HG02852 (cell line): ENCODE measurements around the gene EBF3.

ENCODE experiments used
- ATAC-seq: cut with Tn5 transposase; IDR thresholded peaks from one replicate; pipeline ENCODE4 v1.9.1; 2021; ENCODE audit warnings: mild to moderate bottlenecking, moderate library complexity; ENCODE audit not compliant: unreplicated experiment

Gene EBF3

GRCh38 chr10:129809431-129809830, 154.6 kb downstream of the EBF3 start:
- ATAC-seq = no peak

DNA sequence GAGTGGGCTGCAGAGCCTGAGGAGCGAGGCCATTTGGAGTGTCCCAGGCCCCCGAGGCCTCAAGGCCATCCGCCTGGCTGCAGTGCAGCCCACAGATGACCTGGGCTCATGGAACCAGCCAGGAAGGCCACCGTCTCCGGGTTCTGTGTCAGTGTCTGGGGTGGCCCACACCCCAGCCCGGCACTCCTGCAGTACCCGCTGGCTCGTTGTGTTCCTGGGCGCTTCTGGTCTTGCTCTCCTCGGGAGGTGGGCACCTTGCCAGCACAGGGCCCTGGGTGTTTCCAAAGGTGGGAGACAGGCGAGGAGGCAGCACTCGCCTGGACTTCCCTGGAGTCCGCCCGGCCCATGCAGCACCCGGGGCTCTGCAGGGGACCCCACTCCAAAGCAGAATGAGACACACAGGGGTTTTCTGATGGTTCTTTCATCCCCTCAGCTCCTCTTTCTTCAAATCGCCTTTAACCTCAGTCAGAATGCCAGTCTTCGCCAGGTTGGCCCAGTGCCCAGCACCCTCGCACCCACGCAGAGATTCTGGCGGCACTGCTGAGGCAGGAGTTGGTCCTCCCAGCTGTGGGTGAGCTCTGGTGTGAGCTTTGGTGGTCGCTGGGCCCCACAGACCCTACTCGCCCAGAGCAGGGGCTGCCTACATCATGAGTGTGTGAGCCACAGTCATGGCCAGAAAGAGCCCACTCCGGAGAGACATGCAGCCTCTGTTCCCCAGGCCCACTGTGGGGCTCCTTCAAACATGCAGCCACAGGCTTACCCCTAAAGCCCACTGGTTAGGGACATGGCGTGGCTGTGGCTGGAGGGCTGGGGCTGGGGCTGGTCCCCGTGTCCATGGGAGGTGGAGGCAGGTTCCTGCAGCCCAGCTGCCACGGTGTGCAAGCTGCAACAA, 155.7 kb downstream of the EBF3 start:
- no peak for ATAC-seq

DNA sequence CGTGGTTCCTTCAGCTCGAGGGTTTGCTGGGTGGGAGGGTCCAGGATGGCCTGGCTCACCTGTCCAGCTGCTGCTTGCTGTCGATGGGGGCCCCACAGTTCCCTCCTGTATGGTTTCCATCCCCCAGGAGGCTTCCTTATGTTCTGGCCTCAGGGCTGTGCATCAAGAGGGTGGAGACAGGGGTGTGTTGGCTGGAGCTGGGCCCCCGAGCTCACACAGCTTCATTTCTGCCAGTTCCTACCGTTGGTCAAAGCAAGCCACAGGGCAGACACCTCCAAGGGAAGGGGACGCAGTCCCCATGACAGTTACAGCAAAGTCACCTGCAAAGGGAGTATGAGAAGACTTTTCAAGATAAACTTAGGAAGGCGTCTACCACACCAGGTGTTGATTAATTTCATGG, 156.9 kb downstream of the EBF3 start:
- no peak for ATAC-seq

DNA sequence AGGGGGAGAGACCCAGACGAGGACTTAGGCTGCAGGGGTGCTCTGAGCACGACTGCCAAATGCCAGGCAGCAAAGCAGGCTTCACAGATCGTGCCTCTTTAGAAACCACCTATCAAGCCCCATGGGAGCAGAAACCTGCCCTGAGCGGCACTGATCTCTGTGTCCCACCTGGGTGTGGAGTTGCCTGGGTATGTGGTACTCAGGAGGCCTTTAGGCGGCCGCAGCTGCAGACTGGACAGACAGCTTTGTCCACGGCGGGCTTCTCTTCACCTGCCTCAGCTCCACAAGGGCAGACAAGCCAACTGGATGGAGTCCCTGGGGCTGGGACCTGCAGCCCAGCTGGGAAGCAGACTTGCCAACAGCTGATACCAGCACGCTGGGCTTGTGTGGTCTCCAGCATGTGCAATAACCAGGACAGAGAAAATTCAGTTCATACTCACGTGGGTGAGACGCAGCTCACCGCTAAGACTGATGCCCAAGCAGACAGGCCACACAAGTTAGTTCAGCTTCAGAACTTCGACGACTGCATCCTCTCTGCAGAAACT, 163.2 kb downstream of the EBF3 start:
- ATAC-seq = no peak

DNA sequence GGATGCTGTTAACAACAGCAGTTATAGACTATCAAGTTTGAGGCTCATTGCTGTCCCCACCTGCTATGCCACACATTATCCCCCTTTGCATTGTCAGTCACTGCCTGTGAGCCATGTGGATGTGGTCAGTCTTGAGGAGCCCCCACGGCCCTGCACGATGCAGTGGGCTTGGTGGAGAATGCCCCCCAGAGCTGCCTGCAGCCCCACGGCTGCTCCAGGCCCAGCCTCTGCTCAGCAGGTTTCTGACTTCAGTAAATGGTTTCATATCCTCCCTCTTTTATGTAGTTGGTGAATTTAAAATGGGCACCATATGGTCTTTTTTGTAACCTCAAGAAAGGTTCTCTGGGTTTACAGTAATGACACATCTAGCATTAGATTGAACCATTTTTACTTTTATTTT, 164.1 kb downstream of the EBF3 start:
- ATAC-seq = no peak

- ATAC-seq = no peak
Observed at GRCh38 chr10:129796710-129797420, 167.2 kb downstream of the EBF3 start.

GRCh38 chr10:129793996-129794395, 170.1 kb downstream of the EBF3 start:
- ATAC-seq = no peak

- ATAC-seq = no peak
Observed at GRCh38 chr10:129793479-129793878, 170.6 kb downstream of the EBF3 start.

GRCh38 chr10:129792864-129793263, 171.2 kb downstream of the EBF3 start:
- no peak for ATAC-seq

DNA sequence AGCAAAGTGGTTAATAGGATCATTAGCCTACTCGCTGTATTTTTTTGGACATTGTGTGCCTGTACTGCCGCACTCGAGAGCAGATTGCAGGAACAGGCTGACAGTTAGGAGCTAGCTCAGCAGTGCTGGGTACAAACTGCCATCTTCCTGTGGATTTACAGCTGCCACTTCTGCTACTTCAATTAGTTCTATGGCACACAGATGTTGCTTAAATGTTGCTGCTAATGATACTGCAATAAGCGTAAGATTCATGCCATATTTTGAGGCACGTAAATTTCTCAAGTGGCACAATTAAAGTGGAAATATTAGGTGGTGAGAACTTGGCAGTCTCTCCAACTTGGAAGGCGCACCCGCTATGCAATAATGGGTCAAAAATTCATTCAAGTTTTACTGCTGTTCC, 171.9 kb downstream of the EBF3 start:
- no peak for ATAC-seq

DNA sequence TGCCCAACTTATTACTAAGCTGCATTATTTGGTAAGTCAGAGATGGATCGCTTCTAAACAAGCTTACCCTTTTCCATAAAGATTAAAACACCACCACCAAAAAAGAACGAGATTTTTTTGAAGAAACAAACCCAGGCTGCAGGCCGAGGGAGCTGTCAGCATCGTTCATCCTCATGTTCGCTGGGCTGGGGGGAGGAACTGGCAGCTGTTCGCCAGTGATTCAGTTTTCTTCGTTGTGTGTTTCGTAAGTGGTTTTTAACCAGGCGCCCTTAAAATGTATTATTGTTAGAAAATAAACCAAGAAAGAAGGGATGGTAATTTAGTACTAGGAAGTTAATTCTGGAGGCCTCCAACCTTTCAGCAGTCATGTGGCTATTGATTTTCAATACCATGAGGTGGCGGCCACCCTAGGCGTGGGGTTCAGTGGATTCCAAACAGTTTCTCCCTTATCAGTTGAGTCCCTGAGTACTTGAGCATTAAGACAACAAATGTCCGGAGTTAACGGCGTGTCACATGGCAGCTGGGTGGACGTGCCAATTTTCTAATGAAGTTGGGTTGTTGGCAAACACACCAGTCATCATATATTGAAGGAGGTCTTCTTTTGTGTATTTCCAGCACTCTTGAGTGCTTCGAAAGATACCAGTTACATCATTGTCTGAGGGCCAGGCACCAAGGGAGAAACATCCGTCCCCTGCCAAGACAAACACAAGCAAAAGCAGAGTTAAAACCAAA, 173.2 kb downstream of the EBF3 start:
- ATAC-seq = no peak

- no peak for ATAC-seq
Observed at GRCh38 chr10:129788215-129788614, 175.9 kb downstream of the EBF3 start.

DNA sequence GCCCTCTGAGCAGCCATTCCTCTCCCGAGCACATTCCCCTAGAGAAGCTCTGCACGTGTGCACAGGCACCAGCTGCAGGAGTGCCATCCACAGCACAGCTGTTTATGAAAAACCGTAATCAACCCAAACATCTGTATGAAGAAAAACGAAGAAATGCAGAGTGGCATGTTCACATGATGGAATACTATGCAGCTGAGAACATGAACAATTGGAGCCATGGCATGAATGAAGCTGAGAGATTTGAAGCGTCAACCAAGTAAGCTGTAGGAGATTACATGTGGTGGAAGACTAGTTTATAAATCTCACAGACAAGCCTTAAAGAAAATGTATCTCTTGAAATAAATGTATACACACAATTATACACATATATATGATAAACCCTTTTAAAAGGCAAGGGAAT, 176.5 kb downstream of the EBF3 start:
- ATAC-seq = no peak

DNA sequence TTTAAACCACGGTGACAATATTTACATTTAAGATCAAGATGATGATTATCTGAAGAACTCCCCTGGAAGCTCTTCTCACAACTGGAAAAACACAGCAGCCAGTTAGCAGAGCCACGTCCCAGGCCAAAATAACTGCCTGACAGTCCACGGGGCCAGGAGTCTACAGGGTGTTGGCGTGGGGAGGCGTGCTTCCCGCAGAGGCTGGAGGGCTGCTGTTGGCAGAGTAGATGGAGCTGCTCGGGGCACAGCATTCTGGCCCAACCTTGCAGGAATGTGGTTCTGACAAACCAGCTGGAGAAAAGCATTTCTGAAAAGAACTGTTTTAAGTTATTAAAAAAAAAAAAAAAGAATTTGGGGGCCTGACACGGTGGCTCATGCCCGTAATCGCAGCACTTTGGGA, 177.9 kb downstream of the EBF3 start:
- no peak for ATAC-seq

GRCh38 chr10:129785536-129785981, 178.5 kb downstream of the EBF3 start:
- no peak for ATAC-seq
